GM18505 (cell line): ENCODE results near the gene AKAP7.
"Not testable (repeated sequence)": the region's sequence is repeated elsewhere in the genome, so short reads cannot be mapped to it uniquely, and the experiment has no call there.

Source experiments
- ATAC-seq: cut with Tn5 transposase; IDR thresholded peaks from one replicate; pipeline ENCODE4 v1.9.1; 2021; ENCODE audit not compliant: unreplicated experiment
- POLR2A ChIP-seq: IDR thresholded peaks from 4 replicates; pipeline ENCODE4 v1.6.1; 2011; ENCODE audit warnings: borderline replicate concordance; ENCODE audit not compliant: insufficient read depth, insufficient read length; ENCODE audit errors: extremely low read depth

The AKAP7 gene

GRCh38 chr6:131135244-131136020 lies at the start of gene AKAP7:
Gene AKAP7, plus strand, starts transcription at chr6:131135467. Its CDS starts 297 bp downstream, at chr6:131135764.
- ATAC-seq: peak; percentile 83

GRCh38 chr6:131090339-131090738 lies 44.9 kb upstream of the AKAP7 start:
- not testable (repeated sequence) for ATAC-seq

More at GRCh38 chr6:131135244-131136020, at the start of gene AKAP7:
- no peak for TF ChIP-seq POLR2A

- not testable (repeated sequence) for ATAC-seq
These were observed 43.3 kb upstream of the AKAP7 start for GRCh38 chr6:131091944-131092343.

- TF ChIP-seq POLR2A: no peak
- ATAC-seq: no peak
These were observed 41.9 kb upstream of the AKAP7 start for GRCh38 chr6:131093334-131093733.

GRCh38 chr6:131096786-131097185 lies 38.5 kb upstream of the AKAP7 start:
- ATAC-seq: no peak
- TF ChIP-seq POLR2A: no peak

- TF ChIP-seq POLR2A: no peak
- ATAC-seq: no peak
These were observed 33.2 kb upstream of the AKAP7 start for GRCh38 chr6:131101911-131102680.

- TF ChIP-seq POLR2A: no peak
These were observed 32.0 kb upstream of the AKAP7 start for GRCh38 chr6:131103296-131103695.

GRCh38 chr6:131103901-131104300 lies 31.4 kb upstream of the AKAP7 start:
- no peak for TF ChIP-seq POLR2A
- ATAC-seq: no peak

More at GRCh38 chr6:131103296-131103695, 32.0 kb upstream of the AKAP7 start:
- no peak for ATAC-seq

GRCh38 chr6:131107151-131107550 lies 28.1 kb upstream of the AKAP7 start:
- no peak for TF ChIP-seq POLR2A
- no peak for ATAC-seq

- no peak for TF ChIP-seq POLR2A
- no peak for ATAC-seq
These were observed 23.0 kb upstream of the AKAP7 start for GRCh38 chr6:131112249-131112648.

- no peak for ATAC-seq
- TF ChIP-seq POLR2A: no peak
These were observed 19.6 kb upstream of the AKAP7 start for GRCh38 chr6:131115651-131116050.

GRCh38 chr6:131116321-131116720 lies 18.9 kb upstream of the AKAP7 start:
- no peak for ATAC-seq
- no peak for TF ChIP-seq POLR2A

GRCh38 chr6:131116755-131117360 lies 18.4 kb upstream of the AKAP7 start:
- no peak for ATAC-seq
- no peak for TF ChIP-seq POLR2A

GRCh38 chr6:131117878-131118277 lies 17.4 kb upstream of the AKAP7 start:
- TF ChIP-seq POLR2A: no peak
- no peak for ATAC-seq
